Stimulated activated CD8-positive, alpha-beta memory T cell treated with anti-CD3 and anti-CD28 coated beads, Interleukin-7, amount 100 ng/mL, for 4 hours (primary cell): ENCODE results near the gene NLRP7.
"Not testable (repeated sequence)": the region's sequence is repeated elsewhere in the genome, so short reads cannot be mapped to it uniquely, and the experiment has no call there.

Experiments
- DNase-seq, 2 donors: peaks; one replicate each; pipeline ENCODE4 v3.0.0-alpha.2; 2020; ENCODE audit warnings: low read depth in 2 of 2

NLRP7 gene

DNA sequence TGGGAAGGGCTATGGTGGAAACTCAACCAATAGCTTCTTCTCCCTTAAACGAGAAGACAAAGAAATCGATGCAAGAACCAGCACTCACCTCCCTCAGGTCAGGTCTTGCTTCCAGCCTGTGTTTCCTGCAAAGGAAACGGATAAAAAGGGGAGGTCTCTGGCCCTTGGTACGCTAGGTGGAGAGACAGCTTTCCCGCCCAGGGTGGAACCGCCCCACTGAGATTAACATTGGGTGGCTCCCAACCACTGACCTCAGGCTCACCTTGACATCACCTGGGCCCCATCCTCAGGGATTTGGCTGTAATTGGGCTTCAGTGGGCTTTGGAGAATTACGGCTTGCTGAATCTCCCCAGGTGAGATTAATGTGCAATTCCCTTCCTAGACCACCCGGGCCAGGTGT lies at the start of gene NLRP7:
NLRP7 (minus strand) TSS at position 150 of the 400 bp plus-strand sequence.
- DNase-seq = no peak

DNA sequence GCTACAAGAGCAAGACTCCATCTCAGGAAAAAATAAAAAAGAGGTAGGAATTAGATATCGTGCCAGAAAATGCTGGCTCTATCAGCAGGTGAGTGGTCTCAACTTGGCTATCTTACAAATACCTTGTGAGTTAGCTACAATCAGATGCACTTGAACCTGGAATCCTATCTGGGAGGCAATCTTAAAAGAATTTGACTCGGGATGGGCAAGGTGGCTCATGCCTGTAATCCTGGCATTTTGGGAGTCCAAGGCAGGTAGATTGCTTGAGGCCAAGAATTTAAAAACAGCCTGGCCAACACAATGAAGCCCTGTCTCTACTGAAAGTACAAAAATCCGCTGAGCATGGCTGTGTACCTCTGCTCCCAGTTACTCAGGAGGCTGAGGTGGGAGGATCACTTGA lies 48.2 kb upstream of the NLRP7 start:
- DNase-seq = no peak

DNA sequence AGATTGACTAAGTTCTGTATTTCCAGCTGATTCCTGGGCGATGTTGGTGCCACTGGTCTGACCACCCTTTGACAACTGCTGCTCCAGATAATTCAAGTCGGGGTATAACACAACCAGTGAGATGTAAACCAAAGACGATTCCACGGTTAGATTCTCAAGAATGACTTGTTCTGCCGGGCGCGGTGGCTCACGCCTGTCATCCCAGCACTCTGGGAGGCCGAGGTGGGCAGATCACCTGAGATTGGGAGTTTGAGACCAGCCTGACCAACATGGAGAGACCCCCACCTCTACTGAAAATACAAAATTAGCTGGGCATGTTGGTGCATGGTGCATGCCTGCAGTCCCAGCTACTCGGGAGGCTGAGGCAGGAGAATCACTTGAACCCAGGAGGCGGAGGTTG lies 42.2 kb upstream of the NLRP7 start:
- not testable (repeated sequence) for DNase-seq

- DNase-seq = not testable (repeated sequence)
These were observed 35.2 kb upstream of the NLRP7 start for GRCh38 chr19:54982562-54982961.

GRCh38 chr19:54973229-54974090 lies 26.1 kb upstream of the NLRP7 start:
- DNase-seq = not testable (repeated sequence)

- DNase-seq = not testable (repeated sequence)
These were observed 24.1 kb upstream of the NLRP7 start for GRCh38 chr19:54971446-54971845.

GRCh38 chr19:54969647-54970046 lies 22.3 kb upstream of the NLRP7 start:
- DNase-seq = no peak

- no peak for DNase-seq
These were observed 20.3 kb upstream of the NLRP7 start for GRCh38 chr19:54967611-54968010.

DNA sequence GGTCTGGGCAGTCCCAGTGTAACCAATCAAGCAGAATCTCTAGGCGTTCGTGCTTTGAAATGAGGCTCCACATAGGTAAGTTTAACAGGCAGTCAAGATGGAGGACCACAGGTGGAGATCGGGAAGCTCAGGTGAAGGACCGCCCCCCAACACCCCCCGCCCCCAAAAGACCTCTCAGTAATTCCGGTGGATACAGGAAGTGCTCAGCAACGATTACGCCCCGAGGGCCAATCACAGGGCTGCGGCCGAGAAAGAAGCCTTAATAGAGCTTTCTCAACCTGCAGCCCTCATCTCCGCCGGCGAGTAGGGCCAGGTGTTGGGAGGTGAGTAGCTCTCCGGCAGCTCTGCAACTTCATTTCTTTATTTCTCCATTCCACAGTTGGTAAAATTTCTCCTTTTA lies 17.7 kb upstream of the NLRP7 start:
- DNase-seq = not testable (repeated sequence)

DNA sequence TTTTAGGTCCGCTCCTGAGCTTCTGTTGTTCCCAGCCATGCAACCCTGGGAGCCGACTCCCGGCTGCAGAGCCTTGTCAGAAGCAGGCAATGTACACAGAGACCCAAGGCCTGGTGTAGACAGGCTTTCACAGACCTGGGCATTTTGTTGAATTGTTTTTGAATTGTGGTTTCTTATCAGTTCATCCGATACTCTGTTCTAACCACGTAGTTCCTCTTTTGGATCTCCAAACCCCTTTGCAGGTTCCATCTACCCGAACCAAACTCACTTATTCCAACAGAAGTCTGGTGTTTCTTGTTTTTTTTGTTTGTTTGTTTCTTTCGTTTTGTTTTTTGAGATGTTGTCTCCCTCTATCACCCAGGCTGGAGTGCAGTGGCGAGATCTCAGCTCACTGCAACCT lies 12.5 kb upstream of the NLRP7 start:
- DNase-seq = no peak

DNA sequence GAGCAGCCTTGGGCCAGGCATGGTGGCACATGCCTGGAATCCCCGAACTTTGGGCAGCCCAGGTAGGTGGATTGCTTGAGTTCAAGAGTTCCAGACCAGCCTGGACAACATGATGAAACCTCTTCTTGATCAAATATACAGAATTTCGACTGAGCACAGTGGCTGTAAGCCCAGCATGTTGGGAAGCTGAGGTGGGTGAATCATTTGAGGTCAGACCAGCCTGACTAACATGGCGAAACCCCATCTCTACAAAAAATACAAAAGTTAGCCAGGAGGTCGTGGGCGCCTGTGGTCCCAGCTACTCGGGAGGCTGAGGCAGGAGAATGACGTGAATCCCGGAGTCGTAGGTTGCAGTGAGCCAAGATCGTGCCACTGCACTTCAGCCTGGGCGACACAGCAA lies 8.0 kb upstream of the NLRP7 start:
- DNase-seq = no peak

DNA sequence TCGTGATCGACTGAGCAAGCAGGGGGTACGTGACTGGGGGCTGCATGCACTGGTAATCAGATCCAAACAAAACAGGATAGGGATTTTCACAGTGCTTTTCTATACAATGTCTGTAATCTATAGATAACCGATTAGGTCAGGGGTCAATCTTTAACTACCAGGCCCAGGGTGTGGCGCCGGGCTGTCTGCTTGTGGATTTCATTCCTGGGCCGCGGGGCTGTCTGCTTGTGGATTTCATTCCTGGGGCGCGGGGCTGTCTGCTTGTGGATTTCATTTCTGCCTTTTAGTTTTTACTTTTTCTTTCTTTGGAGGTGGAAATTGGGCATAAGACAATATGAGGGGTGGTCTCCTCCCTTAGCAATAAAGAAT lies 6.0 kb upstream of the NLRP7 start:
- not testable (repeated sequence) for DNase-seq

DNA sequence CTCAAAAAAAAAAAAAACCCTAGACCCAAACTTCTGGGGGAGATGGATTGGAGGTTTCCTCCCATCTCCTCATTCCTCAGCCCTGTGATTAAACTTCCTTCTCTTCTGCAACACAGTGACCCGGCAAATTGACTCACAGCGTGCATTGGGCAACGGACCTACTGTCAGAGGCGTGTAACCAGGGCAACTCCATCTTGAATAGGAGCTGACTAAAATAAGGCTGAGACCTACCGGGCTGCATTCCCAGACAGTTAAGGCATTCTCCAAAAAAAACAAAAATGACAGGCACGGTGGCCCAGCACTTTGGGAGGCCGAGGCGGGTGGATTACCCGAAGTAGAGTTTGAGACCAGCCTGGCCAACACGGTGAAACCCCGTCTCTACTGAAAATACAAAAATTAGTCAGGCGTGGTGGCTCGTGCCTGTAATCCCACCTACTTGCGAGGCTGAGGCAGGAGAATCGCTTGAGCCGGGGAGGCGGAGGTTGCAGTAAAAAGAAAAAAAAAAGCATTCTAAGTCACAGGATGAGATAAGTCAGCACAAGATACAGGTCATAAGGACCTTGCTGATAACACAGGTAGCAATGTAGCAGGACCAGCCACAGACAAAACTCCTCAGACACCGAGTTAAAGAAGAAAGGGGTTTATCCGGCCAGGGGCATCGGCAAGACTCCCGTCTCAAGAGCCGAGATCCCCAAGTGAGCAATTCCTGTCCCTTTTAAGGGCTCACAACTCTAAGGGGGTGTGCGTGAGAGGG lies 5.4 kb upstream of the NLRP7 start:
- DNase-seq = no peak

DNA sequence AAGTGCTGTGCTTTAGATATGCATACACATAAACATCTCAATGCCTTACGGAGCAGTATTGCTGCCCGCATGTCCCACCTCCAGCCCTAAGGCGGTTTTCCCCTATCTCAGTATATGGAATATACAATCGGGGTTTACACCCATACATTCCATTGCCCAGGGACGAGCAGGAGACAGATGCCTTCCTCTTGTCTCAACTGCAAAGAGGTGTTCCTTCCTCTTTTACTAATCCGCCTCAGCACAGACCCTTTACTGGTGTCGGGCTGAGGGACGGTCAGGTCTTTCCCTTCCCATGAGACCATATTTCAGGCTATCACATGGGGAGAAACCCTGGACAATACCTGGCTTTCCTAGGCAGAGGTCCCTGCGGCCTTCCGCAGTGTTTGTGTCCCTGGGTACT lies 3.2 kb upstream of the NLRP7 start:
- not testable (repeated sequence) for DNase-seq

DNA sequence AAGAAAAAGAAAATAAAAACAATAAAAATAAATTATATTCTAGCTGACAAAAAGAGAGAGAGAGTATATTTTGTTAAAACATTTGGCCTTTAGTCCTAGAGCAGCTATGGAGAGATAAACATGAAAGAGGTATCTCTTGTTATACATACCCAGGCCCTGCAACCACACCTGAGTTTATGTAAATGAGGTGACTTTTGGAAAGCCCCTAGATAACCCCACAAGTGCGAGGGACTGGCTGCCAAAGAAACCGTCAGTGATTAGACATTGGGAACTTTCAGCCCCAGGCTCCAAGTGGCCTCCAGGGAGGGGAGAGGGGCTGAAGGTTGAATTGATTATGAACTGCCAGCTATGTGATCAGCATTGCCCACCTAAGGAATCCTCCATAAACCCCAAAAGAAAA lies 2.1 kb upstream of the NLRP7 start:
- DNase-seq = no peak

DNA sequence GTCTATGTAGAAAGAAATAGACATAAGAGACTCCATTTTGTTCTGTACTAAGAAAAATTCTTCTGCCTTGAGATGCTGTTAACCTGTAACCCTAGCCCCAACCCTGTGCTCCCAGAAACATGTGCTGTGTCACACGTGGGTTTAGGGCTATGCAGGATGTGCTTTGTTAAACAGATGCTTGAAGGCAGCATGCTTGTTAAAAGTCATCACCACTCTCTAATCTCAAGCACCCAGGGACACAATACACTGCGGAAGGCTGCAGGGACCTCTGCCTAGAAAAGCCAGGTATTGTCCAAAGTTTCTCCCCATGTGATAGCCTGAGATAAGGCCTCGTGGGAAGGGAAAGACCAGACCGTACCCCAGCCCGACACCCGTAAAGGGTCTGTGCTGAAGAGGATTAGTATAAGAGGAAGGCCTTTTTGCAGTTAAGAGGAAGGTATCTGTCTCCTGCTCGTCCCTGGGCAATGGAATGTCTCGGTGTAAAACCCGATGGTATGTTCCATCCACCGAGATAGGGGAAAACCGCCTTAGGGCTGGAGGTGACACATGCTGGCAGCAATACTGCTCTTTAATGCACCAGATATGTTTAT lies 3.5 kb downstream of the NLRP7 start:
- DNase-seq = not testable (repeated sequence)

DNA sequence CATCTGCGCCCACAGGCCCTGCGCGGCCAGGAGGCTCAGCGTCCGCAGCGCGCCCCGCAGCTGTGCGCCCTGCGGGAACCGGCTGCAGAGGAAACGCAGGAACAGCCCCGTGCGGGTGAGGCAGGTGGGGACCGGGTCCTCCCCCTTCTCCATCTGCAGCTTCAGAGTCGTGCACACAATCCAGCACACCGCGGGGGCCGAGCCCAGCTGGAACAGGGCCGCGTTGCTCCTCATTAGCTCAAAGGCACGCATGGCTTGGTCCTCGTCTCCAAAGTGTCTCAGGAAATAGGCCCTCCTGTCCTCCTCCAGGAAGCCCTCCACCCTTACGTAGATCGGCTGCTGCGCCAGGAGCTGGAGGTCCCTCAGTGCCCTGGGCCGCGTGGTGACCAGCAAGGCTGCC lies 7.8 kb downstream of the NLRP7 start:
- not testable (repeated sequence) for DNase-seq

DNA sequence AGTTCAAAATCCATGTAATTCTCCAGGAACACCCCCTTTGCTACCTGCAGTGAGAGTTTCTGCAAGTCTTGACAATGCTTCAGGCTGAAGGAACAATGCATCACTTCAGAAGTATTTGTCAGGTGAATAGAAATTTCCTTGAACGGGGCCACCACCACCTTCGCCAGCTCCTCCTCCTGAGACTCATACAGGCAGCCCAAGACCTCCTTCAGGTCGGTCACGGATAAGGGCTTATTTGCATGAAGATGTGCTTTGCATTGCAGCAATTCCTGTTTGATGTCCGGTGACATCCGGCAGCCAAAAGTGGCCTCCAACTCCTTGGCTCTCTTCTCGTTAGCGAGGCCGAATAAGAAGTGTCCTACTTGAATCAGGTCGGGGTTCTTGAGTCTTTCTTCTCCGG lies 8.4 kb downstream of the NLRP7 start:
- no peak for DNase-seq

DNA sequence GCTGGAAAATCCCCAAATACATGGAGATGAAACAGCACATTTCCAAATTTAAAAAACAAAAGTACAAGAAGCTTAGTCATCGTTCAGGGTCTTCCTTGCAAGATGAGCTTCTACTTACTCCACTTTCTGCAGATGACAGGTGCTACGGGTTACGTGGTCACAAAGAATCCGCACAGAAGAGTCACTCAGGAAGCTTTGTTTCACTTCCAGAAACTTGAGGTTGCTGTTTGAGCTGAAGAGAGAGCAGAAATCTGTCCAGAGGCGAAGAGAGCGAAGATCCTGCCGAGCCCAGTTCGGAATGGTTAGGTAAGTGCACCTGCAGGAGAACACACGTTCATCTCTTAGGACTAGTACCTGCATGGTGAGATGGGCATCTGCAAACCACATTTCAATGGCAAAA lies 9.4 kb downstream of the NLRP7 start:
- DNase-seq = no peak

DNA sequence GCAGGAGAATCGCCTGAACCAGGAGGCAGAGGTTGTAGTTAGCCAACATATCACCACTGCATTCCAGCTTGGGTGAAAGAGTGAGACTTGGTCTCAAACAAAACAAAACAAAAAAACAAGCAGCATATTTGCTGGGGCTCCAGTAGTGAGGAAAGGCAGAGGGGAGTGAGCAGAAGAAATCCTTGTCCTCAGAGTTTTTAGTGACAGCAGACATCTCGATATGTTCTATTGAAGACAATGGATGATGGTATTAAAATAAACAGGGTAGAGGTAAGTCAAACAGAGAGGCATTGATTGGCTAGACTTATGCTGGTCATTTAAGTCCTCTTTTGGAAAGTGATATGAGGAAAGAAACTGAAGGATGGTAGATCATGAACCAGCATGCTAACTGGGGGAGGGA lies 19.0 kb downstream of the NLRP7 start:
- DNase-seq = no peak

DNA sequence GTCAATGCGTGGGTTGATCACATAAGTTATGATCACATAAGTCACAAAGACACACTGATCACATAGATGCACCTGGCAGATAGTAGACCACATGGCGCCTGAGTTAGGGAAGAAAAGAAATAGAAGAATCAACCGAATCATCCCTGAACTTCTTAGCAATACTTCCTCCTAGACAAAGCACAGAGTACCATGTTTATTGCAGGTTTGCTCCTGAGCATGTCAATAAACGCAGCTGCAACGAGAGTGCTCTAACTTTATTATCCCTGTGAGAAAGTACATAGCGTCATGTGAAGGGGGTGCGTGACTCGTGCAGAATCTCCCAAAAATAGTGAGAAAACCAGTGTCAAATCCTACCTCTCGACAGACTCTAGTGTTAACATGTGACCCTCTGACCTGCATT lies 24.1 kb downstream of the NLRP7 start:
- no peak for DNase-seq

GRCh38 chr19:54921082-54921481 lies 26.2 kb downstream of the NLRP7 start:
- DNase-seq = no peak
